Stimulated activated CD8-positive, alpha-beta memory T cell treated with anti-CD3 and anti-CD28 coated beads, Interleukin-12 subunit alpha, Interleukin-12 subunit beta, amount 100 ng/mL, for 24 hours (primary cell): ENCODE measurements around the gene TNK1.

Source experiments
- DNase-seq: peaks from one replicate; pipeline ENCODE4 v3.0.0-alpha.2; 2020; ENCODE audit errors: extremely low read depth

Gene TNK1

DNA sequence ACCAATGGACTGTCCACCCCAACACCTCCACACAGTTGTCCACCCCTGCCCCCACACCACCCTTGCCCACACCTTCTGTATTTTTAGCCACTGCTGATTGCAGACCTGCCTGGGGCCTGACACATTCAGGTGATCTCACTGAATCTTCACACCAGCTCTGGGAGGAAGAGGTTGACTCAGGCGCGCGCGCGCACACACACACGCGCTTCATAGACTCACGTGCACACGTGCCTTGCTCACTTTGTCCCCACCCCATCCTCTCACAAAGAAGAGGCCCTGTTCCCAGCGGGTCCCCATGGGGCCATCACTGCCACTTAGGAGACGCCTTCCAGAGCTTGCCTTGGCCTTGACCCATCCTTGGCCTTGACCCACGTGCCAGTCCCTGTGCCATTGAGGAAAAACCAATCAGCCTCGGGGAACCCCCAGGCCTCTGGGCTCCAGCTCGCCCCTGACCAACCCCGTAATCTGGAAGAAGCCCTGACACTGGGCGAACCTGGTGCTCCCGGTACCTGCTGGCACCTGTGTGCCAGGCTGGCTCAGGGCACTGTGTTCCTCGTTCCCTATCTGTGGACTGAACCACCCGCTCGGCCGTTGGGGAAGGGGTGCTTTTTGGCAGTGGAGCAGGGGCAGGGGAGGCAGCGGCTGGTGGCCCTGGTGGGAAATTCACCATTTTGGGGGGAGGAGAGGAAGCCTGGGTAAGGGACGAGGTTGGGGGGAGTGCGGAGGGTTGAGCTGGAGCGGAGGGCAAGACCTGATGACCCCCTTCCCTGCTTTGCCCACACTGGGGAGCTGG lies 29.9 kb downstream of the TNK1 start:
- DNase-seq, result no peak

DNA sequence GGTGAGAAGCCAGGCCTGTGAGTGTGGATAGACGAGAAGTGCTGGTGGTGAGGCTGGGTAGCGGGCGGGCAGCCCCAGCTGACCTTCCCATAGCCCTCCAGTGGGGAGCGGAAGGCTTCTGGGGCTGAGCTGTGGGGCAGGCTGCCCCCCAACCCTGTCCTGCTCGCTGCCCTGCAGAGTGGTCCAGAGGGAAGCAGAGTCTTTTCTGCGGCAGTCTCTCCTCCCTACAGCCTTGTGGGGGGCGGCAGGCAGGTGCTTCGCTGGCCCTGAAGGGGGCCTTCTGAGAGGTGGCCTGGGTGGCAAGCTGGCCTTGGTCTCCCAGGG lies 30.5 kb downstream of the TNK1 start:
- DNase-seq, result no peak

DNA sequence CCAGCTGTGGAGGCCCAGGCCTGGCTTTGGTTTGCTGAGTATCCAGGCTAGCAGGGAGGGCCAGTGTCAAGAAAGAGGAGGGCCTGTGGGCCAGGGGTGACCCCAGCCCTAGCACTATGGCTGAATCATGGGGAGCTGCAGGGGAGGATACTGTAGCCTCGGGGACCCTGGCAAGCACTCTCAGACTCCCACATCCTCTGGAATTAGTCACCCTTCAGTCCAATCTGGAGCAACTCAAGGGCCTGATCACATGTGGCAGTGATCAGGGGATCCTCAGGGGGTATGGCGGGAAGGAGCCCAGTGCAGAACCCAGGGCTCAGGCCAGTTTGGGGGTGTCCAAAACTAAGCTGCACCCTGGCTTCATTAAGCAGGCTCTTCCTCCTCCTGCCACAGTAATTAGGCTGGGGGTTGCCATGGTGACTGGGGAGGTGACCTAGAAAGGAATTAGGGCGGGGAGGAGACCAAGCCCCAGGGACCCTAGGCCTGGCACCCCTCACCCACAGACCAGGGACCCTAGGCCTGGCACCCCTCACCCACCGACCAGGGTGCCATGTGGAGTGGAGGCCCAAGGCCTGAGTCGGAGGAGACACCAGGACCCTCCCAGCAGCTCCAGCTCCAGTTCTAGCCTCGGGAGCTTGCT lies 32.6 kb downstream of the TNK1 start:
- DNase-seq, result no peak

DNA sequence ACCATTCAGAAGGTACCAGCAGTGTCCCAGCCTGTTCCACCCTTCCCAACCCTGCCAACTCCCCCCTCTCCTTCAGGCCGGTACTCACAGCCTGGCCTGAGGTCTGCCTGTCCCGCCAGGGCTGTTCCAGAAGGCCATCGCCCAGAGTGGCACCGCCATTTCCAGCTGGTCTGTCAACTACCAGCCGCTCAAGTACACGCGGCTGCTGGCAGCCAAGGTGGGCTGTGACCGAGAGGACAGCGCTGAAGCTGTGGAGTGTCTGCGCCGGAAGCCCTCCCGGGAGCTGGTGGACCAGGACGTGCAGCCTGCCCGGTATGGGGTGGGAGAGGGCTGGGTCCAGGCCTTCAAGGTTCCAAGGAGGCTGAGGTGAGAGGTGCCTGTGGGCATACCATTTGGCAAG lies 33.9 kb downstream of the TNK1 start:
- no peak for DNase-seq

DNA sequence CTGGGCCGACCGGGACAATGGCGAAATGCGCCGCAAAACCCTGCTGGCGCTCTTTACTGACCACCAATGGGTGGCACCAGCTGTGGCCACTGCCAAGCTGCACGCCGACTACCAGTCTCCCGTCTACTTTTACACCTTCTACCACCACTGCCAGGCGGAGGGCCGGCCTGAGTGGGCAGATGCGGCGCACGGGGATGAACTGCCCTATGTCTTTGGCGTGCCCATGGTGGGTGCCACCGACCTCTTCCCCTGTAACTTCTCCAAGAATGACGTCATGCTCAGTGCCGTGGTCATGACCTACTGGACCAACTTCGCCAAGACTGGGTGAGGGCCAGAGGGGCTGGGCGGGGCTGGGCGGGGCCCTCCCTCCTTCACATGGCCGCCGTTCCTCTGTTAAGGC lies 34.9 kb downstream of the TNK1 start:
- no peak for DNase-seq

DNA sequence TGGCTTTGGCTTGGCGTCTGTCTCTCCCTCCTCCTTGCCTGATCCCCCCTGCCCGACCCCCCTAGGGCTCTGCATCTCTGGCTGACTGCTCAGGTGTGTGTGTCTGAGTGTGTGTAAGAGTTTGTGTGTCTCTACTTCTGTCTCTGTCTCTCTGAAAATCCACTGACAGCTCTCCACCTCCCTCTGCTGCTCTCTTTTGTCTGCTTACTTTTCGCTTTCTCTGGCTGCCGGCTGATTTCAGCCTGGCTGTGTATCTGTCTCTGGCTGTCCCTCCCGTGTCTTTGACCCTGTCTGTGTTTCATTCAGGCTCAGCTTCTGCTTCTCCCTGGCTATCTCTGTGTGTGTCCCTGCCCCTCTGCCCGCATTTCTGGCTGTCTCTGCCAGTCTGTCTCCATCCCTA lies 35.4 kb downstream of the TNK1 start:
- no peak for DNase-seq

DNA sequence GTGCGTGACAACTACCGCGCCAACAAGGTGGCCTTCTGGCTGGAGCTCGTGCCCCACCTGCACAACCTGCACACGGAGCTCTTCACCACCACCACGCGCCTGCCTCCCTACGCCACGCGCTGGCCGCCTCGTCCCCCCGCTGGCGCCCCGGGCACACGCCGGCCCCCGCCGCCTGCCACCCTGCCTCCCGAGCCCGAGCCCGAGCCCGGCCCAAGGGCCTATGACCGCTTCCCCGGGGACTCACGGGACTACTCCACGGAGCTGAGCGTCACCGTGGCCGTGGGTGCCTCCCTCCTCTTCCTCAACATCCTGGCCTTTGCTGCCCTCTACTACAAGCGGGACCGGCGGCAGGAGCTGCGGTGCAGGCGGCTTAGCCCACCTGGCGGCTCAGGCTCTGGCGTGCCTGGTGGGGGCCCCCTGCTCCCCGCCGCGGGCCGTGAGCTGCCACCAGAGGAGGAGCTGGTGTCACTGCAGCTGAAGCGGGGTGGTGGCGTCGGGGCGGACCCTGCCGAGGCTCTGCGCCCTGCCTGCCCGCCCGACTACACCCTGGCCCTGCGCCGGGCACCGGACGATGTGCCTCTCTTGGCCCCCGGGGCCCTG lies 36.3 kb downstream of the TNK1 start:
- no peak for DNase-seq

DNA sequence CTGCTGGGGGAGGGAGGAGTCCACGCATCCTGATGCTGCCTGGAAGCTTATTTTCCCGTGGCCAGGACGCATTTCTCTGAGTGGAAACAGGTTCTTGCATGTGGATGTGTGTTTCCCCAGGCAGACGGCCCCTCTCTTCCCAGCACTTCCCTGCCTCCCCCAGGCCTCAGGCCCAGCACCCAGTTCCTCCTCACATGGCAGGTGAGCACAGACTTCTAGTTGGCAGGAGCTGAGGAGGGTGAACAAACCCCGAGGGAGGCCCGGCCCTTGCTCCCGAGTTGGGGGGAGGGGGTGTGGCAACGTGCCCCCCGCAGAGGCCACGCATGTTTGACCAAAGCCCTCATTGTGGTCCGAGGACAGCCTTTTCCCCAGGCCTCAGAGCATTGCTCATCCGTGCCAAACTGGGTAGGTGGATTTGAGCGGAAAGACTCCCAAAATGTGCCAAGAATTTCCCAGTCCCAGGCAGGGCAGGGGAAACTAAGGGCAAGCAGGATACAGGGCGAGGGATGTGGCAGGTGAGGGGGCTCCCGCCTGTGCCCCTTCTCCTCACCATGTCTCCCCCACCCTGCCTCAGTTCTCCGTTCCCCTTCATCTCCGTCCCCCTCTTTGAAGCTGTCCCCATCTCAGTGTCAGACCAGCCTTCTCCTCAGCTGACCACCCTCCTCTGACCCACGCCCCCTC lies 37.7 kb downstream of the TNK1 start:
- DNase-seq, result no peak

DNA sequence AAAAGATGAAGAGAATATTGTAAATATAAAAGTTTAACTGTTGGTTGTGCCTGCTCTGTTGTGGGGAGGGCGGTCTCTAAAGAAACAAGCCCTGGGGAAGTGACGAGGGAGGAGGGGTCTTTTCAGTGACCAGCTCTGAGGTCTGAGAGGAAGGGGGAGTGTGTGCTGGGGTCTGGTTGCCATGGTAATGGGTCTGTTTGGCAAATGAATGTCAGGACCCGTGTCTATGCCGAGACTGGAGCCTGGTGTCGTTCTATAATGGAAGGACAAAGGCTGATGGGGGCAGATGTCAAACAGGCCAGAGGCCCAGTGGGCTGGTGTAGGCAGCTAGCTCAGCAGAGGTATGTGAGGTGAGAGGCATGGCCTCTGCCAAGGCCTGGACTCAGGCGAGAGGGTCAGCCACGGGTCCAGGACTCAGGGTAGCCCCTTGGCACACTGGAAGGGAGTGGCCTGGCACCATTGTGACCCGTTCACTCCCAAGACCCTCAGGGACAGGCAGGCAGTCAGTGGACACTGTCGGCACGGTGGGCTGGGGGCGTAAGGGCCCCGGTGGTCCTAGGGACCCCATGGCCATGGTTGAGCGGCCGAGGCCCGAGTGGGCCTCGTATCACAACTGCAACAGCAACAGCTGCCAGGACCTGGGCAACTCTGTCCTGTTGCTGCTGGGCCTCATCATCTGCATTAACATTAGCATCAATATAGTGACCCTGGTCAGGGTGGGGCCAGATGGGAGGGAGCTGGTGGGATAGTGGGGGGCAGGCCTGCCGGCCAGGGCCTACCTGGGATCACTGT lies 39.1 kb downstream of the TNK1 start, which contains the start of gene SPEM1:
Gene SPEM1 (plus strand): TSS at position 506 of the 792 bp plus-strand sequence. CDS start 61 bp downstream, at position 567.
- no peak for DNase-seq

DNA sequence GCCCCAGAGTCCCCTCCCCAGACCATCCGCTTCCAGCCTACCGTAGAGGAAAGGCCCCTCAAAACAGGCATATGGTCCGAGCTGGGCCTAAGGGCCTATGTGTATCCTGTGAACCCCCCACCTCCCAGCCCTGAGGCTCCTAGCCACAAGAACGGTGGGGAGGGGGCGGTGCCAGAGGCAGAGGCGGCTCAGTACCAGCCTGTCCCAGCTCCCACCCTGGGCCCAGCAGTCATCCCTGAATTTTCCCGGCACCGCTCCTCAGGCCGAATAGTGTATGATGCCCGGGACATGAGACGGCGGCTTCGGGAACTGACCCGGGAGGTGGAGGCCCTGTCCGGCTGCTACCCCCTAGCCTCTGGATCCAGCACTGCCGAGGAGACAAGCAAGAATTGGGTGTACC lies 40.3 kb downstream of the TNK1 start:
- DNase-seq, result no peak

DNA sequence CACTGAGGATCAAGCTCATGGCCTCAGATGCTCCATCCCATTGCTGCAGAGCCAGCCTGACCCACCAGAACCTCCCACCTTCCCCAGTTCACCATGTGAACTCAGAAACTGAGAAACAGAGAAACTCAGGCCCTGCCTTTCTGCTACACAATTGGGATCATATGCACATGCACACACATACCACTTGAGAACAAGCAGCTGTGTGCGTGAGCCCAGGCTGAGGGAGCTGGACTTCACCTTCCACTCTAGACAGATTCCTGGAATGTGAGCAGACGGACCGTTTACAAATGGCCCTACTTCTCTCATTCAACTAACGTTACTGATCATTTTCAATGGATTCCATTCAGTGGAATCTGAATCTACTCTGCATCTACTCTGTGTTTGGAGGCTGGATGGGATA lies 42.8 kb downstream of the TNK1 start:
- no peak for DNase-seq

DNA sequence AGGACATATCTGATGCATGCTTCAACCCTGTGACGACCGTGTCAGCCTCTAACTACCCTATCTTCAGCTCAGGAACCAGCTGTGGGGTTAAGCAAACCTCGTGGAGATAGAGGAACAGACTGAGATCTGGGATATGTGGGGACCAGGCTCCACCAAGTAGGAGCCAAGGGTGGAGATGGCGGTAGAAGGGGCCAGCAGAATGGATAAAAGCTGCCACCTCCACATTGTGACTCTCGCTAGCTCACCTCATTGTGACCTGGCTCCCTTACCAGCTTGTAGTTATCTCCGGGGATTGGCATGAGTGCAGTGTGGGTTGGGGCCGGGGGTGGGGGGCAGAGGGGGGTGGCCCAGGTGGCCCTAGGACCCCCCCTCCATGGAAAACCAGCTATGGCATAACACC lies 44.4 kb downstream of the TNK1 start, which contains the start of gene SPEM2:
Gene SPEM2 (plus strand): TSS at position 301 of the 400 bp plus-strand sequence. CDS start 73 bp downstream, at position 374.
- no peak for DNase-seq

DNA sequence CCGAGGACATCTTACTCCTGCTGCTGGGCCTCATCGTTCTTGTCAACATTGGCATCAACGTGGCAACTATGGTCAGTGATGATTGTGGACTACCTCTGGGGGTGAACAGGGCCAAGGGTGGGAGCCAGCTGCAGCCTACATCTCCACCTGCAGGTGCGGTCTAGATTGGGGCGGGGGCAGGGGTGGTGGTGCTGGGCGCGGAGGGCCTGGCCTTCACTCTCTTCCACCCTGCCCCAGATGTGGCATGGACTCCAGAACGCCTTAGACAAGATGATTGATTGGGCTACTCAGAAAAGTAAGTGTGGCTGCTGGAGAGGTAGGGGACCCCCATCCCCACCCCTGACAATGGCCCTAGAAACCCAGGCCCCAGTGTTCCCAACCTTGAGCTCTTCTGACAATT lies 44.9 kb downstream of the TNK1 start:
- no peak for DNase-seq

DNA sequence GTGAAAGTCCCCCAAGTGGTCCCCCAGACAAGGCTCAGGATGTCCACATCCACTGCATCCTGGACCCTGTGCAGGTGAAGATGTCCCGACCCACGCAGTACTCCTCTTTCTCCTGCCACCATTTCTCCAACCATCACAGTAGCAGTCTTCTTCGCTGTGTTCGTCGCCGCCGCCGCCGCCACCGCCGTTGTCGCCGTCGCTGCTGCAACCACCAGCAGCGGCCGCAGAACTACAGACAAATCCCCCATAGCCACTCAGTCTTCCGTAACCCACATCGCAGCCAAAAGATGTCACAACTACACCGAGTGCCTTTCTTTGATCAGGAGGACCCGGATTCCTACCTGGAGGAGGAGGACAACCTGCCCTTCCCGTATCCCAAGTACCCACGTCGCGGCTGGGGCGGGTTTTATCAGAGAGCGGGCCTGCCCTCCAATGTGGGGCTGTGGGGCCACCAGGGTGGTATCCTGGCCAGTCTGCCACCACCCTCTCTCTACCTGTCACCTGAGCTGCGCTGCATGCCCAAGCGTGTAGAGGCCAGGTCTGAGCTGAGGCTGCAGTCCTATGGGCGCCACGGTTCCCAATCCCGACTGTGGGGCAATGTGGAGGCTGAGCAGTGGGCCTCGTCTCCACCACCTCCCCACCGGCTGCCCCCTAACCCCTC lies 45.4 kb downstream of the TNK1 start:
- DNase-seq, result no peak

DNA sequence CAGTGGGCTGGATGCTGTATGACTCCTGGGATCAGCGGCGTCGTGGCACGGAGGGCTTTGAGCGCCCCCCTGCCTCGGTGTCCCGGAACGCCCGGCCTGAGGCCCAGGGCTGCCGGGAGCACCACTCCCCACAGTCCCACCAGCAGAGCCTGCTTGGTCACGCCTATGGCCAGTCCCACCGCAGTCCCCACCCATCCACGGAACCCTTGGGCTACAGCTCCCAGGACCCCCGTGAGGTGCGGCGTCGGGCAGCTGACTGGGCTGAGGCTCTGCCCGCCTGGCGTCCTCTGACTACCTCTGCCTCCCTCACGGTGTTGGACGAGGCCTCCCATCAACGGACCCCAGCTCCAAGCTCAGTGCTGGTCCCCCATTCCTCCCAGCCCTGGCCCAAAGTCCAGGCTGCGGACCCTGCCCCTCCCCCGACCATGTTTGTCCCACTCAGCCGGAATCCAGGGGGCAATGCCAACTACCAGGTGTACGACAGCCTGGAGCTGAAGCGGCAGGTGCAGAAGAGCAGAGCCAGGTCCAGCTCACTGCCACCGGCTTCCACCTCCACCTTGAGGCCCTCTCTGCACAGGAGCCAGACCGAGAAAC lies 46.1 kb downstream of the TNK1 start:
- no peak for DNase-seq

DNA sequence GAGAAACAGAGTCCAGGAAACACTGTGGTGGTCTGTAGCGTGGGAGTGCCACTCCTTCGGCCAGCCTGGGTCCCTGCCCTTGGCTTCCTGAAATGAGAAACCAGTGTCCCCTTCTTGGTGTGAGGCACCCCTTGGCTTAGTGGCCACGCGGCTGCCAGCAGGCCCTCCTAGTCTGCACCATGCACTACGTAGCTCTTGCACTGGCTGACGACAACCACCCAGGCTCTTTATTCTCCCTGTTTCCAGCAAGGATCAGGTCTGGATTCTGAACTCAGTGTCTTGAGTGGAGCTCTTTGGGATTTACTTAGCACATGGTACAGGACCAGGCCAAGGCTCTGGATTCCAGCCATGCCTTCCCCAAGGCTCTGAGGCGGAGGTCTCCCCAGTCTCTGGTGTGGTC lies 46.7 kb downstream of the TNK1 start:
- DNase-seq, result no peak

DNA sequence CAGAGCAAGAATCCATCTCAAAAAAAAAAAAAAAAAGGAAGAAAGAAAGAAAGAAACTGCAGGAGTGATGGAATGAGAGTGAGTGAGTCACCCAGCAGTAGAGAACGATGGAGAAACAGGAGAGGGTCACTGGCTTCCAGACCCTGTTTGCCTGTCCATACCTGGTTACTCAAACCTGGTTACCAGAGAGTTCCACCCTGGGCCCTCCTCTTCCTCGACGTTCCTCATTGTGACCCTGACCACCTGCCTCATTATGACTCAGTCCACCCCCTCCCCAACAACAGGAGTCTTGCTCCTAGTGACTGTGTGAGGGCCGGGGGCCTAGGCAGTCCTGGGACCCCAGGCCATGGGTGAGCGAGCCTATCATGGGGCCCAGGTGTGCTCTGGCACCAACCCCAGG lies 47.7 kb downstream of the TNK1 start, which contains the start of gene SPEM3:
Gene SPEM3 (plus strand): TSS at position 301 of the 400 bp plus-strand sequence. CDS start 46 bp downstream, at position 347.
- no peak for DNase-seq

DNA sequence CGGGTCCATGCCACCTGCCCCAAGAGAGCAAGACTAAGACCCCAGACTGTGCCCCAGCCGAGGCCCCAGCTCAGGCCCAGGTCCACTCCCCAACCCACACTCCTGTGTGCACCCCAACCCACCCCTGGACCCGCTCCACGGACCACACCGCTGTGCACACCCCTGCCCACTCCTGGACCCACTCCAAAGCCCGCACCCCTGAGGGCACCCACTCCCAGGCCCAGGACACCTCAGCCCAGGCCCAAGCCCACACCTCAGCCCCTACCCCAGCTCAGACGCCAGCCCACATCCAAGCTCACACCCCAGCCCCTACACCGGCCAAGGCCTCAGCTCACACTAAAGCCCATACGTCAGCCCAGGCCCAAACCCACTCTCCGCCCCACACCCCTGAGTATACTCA lies 48.8 kb downstream of the TNK1 start:
- DNase-seq, result no peak

DNA sequence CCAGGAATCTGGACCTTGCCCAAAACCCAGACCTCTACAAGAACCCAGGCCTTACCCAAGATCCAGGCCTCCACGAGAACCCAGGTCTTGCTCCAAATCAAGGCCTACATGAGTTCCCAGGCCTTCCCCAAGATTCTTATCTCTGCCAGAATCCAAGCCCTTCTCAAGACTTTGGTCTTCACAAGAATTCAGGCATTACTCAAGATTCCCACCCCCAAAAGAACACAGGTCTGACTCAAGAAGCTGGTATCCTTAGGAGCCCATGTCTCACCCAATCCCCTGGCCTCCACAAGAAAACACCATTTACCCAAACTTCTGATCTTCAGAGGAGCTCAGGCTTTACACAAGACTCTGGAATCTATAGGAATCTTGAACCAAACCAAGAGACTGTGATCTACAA lies 50.3 kb downstream of the TNK1 start:
- DNase-seq, result no peak

DNA sequence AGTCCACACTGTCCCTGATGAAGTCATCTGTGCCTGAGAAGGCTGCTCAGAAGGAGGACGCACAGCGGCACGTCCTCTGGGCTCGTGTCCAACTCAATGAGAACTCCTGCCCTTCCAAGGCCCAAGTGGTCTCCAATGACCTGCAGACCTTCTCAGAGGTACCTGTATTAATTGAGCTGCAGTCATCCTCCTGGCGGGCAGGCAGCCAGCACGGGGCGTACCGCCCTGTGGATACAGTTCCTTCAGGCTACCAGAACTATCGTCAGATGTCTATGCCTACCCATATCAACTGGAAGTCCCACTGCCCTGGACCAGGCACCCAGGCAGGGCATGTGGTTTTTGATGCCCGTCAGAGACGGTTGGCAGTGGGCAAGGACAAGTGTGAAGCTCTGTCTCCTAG lies 51.4 kb downstream of the TNK1 start:
- DNase-seq, result no peak
